ENCODE measurements around the gene MTERF4. TPM values are rescaled to one million over a fixed set of nuclear protein-coding genes. Genes with fewer than 3 reads are reported as not detected.
A peak's percentile ranks its signal among the peaks of the same experiment; 100 is the strongest.

The MTERF4 gene
- total and polyA plus RNA-seq, 2 of the 13 experiments (the other 11 are each of a cell fraction or from before 2014, with no cell fraction given), result 50.5 to 59.8 TPM

DNA sequence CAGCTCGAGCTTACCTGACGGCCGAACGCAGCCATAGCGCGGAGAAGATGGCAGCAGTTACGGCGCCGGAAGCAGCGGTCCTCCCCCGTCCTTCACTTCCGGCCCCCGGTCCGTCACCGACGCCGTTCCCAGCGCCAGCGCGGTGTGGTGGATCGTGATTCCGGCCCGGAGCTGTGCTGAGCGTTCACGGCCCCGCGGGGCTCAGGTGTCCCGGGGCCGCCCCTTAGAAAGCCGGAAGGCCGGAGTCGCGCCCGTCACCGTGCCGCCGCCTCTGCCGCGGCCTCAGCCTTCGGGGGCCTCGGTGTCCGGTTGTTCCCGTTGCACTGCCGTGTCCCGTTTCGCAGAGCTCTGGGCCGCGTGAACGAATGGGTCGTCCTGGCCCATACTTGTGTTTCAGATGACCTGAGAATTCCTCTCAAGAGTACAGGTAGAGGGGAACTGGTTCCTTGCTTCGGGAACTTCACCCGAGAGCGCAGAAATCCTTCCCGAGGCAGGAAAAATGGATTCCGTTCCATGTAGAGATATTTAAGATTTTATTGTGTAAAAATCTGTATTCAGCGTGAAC lies at the start of gene MTERF4 (continued):
- peak; percentile 79; the same call in 1 of the 2 replicates for TF ChIP-seq SOX5 (CRISPR knock-in tag; IDR thresholded peaks at IDR 0.05; ENCODE audit: borderline replicate concordance)
- peak; percentile 99 for TF ChIP-seq IRF2 (CRISPR knock-in tag; IDR thresholded peaks at IDR 0.05)
- TF ChIP-seq FOXA1 (IDR thresholded peaks at IDR 0.05), result no peak
- peak; percentile 87 for TF ChIP-seq FOXA1 (CRISPR knock-in tag; IDR thresholded peaks at IDR 0.05)
- TF ChIP-seq ZNF253 (CRISPR knock-in tag; IDR thresholded peaks at IDR 0.05; ENCODE audit: borderline replicate concordance), result 0 out of 2 replicates have a peak, but pooled peaks have one; percentile 82
- no peak for TF ChIP-seq MATR3 (CRISPR knock-in tag; IDR thresholded peaks at IDR 0.05)
- TF ChIP-seq ZNF235 (CRISPR knock-in tag; IDR thresholded peaks at IDR 0.05; ENCODE audit: borderline replicate concordance), result peak; percentile 97; the same call in 1 of the 2 replicates
- peak; percentile 98 for TF ChIP-seq ZNF234 (CRISPR knock-in tag; conservative IDR thresholded peaks at IDR 0.05)
- peak; percentile 98 for TF ChIP-seq NFKBIZ (CRISPR knock-in tag; IDR thresholded peaks at IDR 0.05)
- peak; percentile 98 for TF ChIP-seq SMAD3 (CRISPR knock-in tag; IDR thresholded peaks at IDR 0.05)
- TF ChIP-seq HNRNPL (IDR thresholded peaks at IDR 0.05; ENCODE audit: low read depth, low read length), result peak; percentile 81
- TF ChIP-seq, protein P1, sequence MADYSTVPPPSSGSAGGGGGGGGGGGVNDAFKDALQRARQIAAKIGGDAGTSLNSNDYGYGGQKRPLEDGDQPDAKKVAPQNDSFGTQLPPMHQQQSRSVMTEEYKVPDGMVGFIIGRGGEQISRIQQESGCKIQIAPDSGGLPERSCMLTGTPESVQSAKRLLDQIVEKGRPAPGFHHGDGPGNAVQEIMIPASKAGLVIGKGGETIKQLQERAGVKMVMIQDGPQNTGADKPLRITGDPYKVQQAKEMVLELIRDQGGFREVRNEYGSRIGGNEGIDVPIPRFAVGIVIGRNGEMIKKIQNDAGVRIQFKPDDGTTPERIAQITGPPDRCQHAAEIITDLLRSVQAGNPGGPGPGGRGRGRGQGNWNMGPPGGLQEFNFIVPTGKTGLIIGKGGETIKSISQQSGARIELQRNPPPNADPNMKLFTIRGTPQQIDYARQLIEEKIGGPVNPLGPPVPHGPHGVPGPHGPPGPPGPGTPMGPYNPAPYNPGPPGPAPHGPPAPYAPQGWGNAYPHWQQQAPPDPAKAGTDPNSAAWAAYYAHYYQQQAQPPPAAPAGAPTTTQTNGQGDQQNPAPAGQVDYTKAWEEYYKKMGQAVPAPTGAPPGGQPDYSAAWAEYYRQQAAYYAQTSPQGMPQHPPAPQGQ (CRISPR knock-in tag; IDR thresholded peaks at IDR 0.05; ENCODE audit: borderline replicate concordance), result peak; percentile 95; the same call in 1 of the 2 replicates
- peak; percentile 92 for TF ChIP-seq ZEB1 (IDR thresholded peaks at IDR 0.05; ENCODE audit: insufficient replicate concordance, low read depth)
- peak; percentile 75; the same call in 1 of the 2 replicates for TF ChIP-seq NR2F2 (IDR thresholded peaks at IDR 0.05; ENCODE audit: borderline replicate concordance, low read depth)
- TF ChIP-seq, protein P2, sequence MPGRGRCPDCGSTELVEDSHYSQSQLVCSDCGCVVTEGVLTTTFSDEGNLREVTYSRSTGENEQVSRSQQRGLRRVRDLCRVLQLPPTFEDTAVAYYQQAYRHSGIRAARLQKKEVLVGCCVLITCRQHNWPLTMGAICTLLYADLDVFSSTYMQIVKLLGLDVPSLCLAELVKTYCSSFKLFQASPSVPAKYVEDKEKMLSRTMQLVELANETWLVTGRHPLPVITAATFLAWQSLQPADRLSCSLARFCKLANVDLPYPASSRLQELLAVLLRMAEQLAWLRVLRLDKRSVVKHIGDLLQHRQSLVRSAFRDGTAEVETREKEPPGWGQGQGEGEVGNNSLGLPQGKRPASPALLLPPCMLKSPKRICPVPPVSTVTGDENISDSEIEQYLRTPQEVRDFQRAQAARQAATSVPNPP (CRISPR knock-in tag; IDR thresholded peaks at IDR 0.05), result peak; percentile 96
- TF ChIP-seq ZNF460 (CRISPR knock-in tag; IDR thresholded peaks at IDR 0.05; ENCODE audit: borderline replicate concordance), result peak; percentile 71; the same call in 1 of the 2 replicates
- TF ChIP-seq, protein P3, sequence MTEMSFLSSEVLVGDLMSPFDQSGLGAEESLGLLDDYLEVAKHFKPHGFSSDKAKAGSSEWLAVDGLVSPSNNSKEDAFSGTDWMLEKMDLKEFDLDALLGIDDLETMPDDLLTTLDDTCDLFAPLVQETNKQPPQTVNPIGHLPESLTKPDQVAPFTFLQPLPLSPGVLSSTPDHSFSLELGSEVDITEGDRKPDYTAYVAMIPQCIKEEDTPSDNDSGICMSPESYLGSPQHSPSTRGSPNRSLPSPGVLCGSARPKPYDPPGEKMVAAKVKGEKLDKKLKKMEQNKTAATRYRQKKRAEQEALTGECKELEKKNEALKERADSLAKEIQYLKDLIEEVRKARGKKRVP (CRISPR knock-in tag; IDR thresholded peaks at IDR 0.05), result peak in 1 of 2 experiments; percentile 83; a peak in 2 of 4 replicates
- TF ChIP-seq DNMT1 (CRISPR knock-in tag; IDR thresholded peaks at IDR 0.05), result peak; percentile 100
- TF ChIP-seq, protein P4, sequence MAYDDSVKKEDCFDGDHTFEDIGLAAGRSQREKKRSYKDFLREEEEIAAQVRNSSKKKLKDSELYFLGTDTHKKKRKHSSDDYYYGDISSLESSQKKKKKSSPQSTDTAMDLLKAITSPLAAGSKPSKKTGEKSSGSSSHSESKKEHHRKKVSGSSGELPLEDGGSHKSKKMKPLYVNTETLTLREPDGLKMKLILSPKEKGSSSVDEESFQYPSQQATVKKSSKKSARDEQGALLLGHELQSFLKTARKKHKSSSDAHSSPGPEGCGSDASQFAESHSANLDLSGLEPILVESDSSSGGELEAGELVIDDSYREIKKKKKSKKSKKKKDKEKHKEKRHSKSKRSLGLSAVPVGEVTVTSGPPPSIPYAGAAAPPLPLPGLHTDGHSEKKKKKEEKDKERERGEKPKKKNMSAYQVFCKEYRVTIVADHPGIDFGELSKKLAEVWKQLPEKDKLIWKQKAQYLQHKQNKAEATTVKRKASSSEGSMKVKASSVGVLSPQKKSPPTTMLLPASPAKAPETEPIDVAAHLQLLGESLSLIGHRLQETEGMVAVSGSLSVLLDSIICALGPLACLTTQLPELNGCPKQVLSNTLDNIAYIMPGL (CRISPR knock-in tag; IDR thresholded peaks at IDR 0.05; ENCODE audit: borderline replicate concordance in 1 of 2, low read depth in 1 of 2), result peak; percentile 99
- TF ChIP-seq ZNF274 (CRISPR knock-in tag; IDR thresholded peaks at IDR 0.05), result peak; percentile 98
- peak; percentile 75 for TF ChIP-seq RARA (CRISPR knock-in tag; IDR thresholded peaks at IDR 0.05)
- TF ChIP-seq, protein P5, sequence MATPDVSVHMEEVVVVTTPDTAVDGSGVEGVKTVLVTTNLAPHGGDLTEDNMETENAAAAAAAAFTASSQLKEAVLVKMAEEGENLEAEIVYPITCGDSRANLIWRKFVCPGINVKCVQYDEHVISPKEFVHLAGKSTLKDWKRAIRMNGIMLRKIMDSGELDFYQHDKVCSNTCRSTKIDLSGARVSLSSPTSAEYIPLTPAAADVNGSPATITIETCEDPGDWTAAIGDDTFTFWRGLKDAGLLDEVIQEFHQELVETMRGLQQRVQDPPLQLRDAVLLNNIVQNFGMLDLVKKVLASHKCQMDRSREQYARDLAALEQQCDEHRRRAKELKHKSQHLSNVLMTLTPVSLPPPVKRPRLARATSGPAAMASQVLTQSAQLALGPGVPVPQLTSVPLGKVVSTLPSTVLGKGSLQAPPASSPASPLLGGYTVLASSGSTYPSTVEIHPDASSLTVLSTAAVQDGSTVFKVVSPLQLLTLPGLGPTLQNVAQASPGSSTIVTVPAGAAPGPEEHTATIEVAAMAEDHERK (CRISPR knock-in tag; IDR thresholded peaks at IDR 0.05; ENCODE audit: low read depth), result peak; percentile 83
